Loucy (cell line): Measurements from ENCODE around the gene GET4.

Experiments used
- H2AFZ ChIP-seq: fragments of 200-600 bp; sonication (generic); 2 replicates; pipeline ENCODE4 v1.6.0; 2016; ENCODE audit warnings: antibody characterized with exemption, mild to moderate bottlenecking, low read length, moderate library complexity
- H3F3A ChIP-seq: fragments of 200-600 bp; 2 replicates; pipeline ENCODE4 v1.6.0; 2016; ENCODE audit warnings: antibody characterized with exemption, low read depth, mild to moderate bottlenecking
- H3K27me3 ChIP-seq: fragments of 200-600 bp; sonication (generic); 2 replicates; pipeline ENCODE4 v1.6.1; 2014; ENCODE audit warnings: low read length, mild to moderate bottlenecking; ENCODE audit not compliant: insufficient read depth, poor library complexity, severe bottlenecking
- H3K36me3 ChIP-seq: fragments of 200-600 bp; sonication (generic); 2 replicates; pipeline ENCODE4 v1.6.1; 2016; ENCODE audit warnings: low read length; ENCODE audit not compliant: insufficient read depth
- H3K4me1 ChIP-seq: fragments of 200-600 bp; sonication (generic); 2 replicates; pipeline ENCODE4 v1.5.1; 2014; ENCODE audit warnings: low read length, mild to moderate bottlenecking; ENCODE audit not compliant: insufficient read depth, poor library complexity, severe bottlenecking
- H3K4me2 ChIP-seq: fragments of 200-600 bp; sonication (generic); 2 replicates; pipeline ENCODE4 v1.6.0; 2014; ENCODE audit warnings: antibody characterized with exemption, low read length, low read depth, mild to moderate bottlenecking; ENCODE audit not compliant: poor library complexity, severe bottlenecking
- H3K4me3 ChIP-seq: fragments of 200-600 bp; sonication (generic); 2 replicates; pipeline ENCODE4 v1.5.1; 2014; ENCODE audit warnings: low read length, mild to moderate bottlenecking, mixed read lengths; ENCODE audit not compliant: poor library complexity, severe bottlenecking
- H3K79me2 ChIP-seq: fragments of 200-600 bp; sonication (generic); 2 replicates; pipeline ENCODE4 v1.6.1; 2014; ENCODE audit warnings: low read length; ENCODE audit not compliant: insufficient read depth
- H3K9ac ChIP-seq: fragments of 200-600 bp; sonication (generic); 2 replicates; pipeline ENCODE4 v1.6.0; 2014; ENCODE audit warnings: mild to moderate bottlenecking, low read depth, low read length, moderate library complexity; ENCODE audit not compliant: poor library complexity, severe bottlenecking
- H3K9me2 ChIP-seq: fragments of 200-600 bp; sonication (generic); replicated peaks from 2 replicates; pipeline ENCODE4 v1.6.1; 2016; ENCODE audit warnings: low read depth, low read length, mixed read lengths
- H3K9me3 ChIP-seq: fragments of 200-600 bp; sonication (generic); 2 replicates; pipeline ENCODE4 v1.6.1; 2014; ENCODE audit warnings: mild to moderate bottlenecking, antibody characterized with exemption, low read length, low read depth; ENCODE audit not compliant: insufficient read depth
- H4K20me1 ChIP-seq: fragments of 200-600 bp; sonication (generic); 2 replicates; pipeline ENCODE4 v1.6.0; 2014; ENCODE audit warnings: antibody characterized with exemption, low read length, mild to moderate bottlenecking; ENCODE audit not compliant: insufficient read depth, poor library complexity, severe bottlenecking
- CTCF ChIP-seq: fragments of 200-600 bp; sonication (generic); conservative IDR thresholded peaks from 2 replicates; pipeline ENCODE4 v1.5.1; 2014; ENCODE audit warnings: mild to moderate bottlenecking, antibody characterized with exemption, low read length
- EZH2phosphoT487 ChIP-seq: fragments of 200-600 bp; IDR thresholded peaks from 2 replicates; pipeline ENCODE4 v1.6.1; 2018; ENCODE audit warnings: antibody characterized with exemption, mild to moderate bottlenecking, moderate library complexity, borderline replicate concordance

GET4 gene

GRCh38 chr7:835485-836401 is 40.6 kb upstream of the GET4 start:
- no peak overlapping the region for H3K4me2 ChIP-seq
- no peaks in the 10 kb centered on the region for H3K9me3 ChIP-seq
- no peaks in the 10 kb centered on the region for H3K27me3 ChIP-seq
- peaks cover 17% of the 10 kb centered on the region; the same call in 1 of the 2 replicates for H3K36me3 ChIP-seq
- H3K4me3 ChIP-seq = no peak overlapping the region
- peaks cover 21% of the 10 kb centered on the region for H4K20me1 ChIP-seq
- H3K9ac ChIP-seq = no peak overlapping the region
- no peak overlapping the region for H2AFZ ChIP-seq
- peaks cover 15% of the 10 kb centered on the region for H3K4me1 ChIP-seq
- peaks cover 54% of the 10 kb centered on the region for H3K79me2 ChIP-seq
- H3K9me2 ChIP-seq = no peaks in the 10 kb centered on the region
- TF ChIP-seq CTCF (no peak), EZH2phosphoT487 (no peak)
- H3F3A ChIP-seq = peaks cover 3% of the 10 kb centered on the region; the same call in 1 of the 2 replicates

GRCh38 chr7:836429-836828 is 39.9 kb upstream of the GET4 start:
- Histone ChIP-seq H3K9ac (no peak overlapping the region), H3K4me2 (no peak overlapping the region), H3K79me2 (peaks cover 49% of the 10 kb centered on the region), H3K4me1 (peaks cover 14% of the 10 kb centered on the region), H3K27me3 (no peaks in the 10 kb centered on the region), H3K4me3 (no peak overlapping the region), H3K36me3 (peaks cover 17% of the 10 kb centered on the region; the same call in 1 of the 2 replicates), H4K20me1 (peaks cover 17% of the 10 kb centered on the region), H3F3A (peaks cover 3% of the 10 kb centered on the region; the same call in 1 of the 2 replicates), H2AFZ (no peak overlapping the region), H3K9me2 (no peaks in the 10 kb centered on the region), H3K9me3 (no peaks in the 10 kb centered on the region)
- TF ChIP-seq CTCF (peak; percentile 49), EZH2phosphoT487 (no peak)

- Histone ChIP-seq H3K9ac (no peak overlapping the region), H4K20me1 (peaks cover 11% of the 10 kb centered on the region)
Measured at GRCh38 chr7:837001-837400, 39.4 kb upstream of the GET4 start.

More at GRCh38 chr7:837001-837400, 39.4 kb upstream of the GET4 start:
- Histone ChIP-seq H3K79me2 (peaks cover 43% of the 10 kb centered on the region), H3K4me1 (peaks cover 8% of the 10 kb centered on the region), H3K4me2 (no peak overlapping the region), H3K36me3 (peaks cover 21% of the 10 kb centered on the region; the same call in 1 of the 2 replicates), H3K9me2 (no peaks in the 10 kb centered on the region), H2AFZ (no peak overlapping the region), H3K9me3 (no peaks in the 10 kb centered on the region), H3K27me3 (no peaks in the 10 kb centered on the region), H3F3A (0 out of 2 replicates have a peak, but pooled peaks cover 1% of the 10 kb centered on the region), H3K4me3 (no peak overlapping the region)
- TF ChIP-seq EZH2phosphoT487 (no peak), CTCF (no peak)
